ENCODE results near the gene TNS1.

TNS1 gene

GRCh38 chr2:217892560-217892959 lies 110.2 kb downstream of the TNS1 start:
- no peak for DNase-seq

DNA sequence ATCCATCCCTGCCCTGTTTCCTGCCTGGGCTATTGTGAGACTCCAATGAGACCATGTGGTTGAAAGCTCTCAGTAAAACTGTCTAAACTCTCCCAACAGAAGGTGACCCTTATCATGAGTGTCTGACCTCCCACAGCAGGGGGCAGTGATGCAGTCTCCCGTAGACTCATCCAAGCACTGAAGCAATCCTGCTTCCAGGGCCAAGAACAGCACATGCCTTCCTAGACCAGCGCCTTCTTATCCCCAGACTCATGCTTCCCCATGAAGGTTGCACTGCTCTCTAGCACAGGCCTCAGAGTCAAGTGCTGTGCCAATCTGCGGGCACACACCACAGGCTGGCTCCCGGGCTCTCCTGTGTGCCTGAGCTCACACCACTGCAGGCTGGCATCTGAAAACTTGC lies 112.3 kb downstream of the TNS1 start:
- DNase-seq: no peak

GRCh38 chr2:217889656-217890055 lies 113.1 kb downstream of the TNS1 start:
- no peak for DNase-seq

- DNase-seq: no peak
Measured at GRCh38 chr2:217887841-217888701, 114.7 kb downstream of the TNS1 start.

DNA sequence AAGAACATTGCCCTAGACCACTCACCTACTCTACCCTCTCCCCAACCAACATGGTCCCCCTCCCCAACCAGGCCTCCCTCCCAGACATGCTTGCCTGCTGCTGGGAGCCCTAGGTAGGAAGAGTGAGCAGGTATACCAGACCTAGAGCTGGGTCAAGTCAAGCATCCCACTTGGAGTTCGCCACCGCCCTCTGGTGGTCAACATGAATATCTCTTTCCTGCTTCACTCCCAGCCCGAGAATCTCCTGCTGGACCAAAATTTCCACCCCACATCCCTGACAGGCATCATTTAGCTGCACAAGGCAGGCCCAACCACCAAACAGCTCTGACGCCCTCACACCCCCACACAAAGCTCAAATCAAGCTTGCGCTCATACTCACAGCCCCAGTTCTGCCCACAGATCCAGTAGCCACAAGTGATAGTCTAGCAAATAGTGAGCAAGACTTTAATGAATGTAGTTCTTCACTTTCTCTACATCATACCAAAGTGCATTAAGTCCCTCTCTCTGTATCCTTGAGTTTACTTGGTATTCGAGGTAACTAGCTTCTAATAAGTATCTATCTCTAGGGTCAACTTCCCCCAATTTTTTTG lies 116.0 kb downstream of the TNS1 start:
- peak; percentile 58 for DNase-seq

DNA sequence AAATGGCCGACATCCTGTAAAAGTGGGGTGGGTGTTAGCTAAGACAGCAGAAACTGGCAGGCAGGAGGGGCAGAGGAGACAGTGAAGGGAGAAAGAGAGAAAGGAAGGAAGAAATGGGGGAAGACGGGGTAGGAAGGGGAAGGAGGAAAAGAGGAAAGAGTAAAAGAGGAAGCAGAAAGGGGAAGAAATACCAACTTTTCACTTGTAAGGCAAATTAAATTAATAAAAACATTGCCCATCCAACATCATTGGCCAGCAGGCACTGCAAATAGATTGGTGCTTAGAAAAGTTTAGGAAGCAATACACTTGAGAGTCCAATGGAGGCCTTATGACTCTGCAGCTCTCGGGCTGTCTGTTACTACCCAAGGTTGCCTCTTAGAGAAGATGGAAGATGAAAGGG lies 116.7 kb downstream of the TNS1 start:
- no peak for DNase-seq

- DNase-seq: no peak
Measured at GRCh38 chr2:217884985-217885384, 117.8 kb downstream of the TNS1 start.

GRCh38 chr2:217880891-217881290 lies 121.9 kb downstream of the TNS1 start:
- DNase-seq: no peak

GRCh38 chr2:217880287-217880889 lies 122.4 kb downstream of the TNS1 start:
- DNase-seq: no peak

DNA sequence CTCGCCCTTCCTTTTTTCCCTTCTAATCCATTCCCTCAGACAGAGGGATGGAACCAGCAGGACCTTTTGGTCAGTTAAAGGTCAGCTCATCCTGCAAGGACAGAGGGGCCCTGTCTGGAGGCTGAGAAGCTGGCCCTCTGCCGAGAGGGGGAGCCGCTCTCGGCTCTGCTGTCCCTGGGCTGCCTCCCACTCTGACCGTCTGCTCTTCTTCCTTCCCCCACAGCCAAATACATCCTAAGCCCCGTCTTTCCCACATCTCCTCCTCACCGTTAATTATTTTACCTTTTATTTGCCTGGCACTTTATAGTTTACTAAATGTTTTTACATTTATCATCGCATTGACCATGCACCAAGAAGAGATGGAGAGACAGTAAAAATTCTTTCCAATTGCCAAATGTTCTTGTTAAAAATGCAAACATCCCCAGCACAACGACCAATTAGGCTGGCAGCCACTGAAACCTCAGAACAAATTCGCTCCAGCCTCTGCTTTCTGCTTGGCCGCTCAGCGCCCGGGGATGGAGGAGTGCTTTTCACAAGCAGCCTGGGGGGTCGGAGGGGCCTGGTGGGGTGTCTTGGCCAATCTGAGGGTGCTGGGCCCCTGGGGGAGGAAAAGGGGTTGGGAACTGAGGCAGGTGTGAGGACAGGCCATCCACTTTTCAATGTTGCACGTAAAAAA lies 123.7 kb downstream of the TNS1 start:
- DNase-seq: no peak

DNA sequence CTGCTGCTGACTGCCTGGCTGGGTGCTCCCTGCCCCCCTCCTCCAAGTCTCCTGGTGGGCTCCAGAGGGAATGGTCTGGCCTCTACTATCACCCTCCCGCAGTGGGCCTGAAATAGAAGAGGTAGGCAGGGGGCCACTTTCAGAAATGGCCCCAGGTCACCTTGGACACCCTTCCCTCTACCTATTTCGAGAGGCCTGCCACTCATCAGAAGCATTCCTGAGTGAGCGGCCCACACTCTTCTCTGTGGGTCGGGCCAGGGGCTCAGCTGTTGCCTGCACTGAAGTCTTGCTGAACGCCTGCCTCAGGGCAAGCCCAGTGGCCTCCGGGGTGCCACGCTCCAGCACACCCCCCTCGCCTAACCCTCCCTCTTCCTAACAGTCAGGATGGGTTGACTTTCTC lies 124.9 kb downstream of the TNS1 start:
- DNase-seq: no peak

DNA sequence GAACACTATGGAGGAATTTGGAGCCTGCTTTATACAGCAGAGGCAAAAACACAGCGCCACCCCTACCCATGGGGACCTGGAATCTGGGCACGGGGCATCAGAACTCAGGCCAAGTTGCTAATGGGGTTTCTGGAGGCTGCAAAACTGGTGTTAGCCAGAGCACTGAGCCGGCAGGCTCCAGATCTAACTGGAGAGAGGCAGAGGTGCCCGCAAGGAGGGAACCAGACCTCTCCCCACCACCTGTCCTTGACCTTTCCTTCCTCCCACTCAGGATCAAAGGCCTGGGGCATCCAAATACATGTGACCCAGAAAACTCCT lies 126.6 kb downstream of the TNS1 start:
- no peak for DNase-seq

GRCh38 chr2:217875556-217876252 lies 127.1 kb downstream of the TNS1 start:
- DNase-seq: no peak

GRCh38 chr2:217875138-217875537 lies 127.7 kb downstream of the TNS1 start:
- DNase-seq: no peak

DNA sequence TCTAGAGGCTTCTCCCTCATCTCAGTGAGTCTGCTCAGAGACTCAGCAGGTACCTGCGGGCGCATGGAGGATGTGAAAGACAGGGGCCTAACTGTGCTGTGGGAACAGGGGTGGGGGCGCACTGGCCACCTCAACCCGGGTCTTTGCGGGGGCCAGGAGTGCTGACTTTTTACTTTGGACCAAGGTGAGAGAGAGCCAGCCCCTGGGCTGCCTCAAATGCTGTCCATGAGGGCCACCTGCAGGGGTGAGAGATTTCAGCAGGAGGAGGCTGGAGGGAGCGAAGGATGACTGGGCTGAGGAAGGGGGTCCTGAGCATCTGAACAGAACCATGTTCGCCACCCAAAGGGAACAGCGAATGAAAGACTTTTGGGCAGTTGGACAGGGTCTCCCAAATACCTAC lies 129.4 kb downstream of the TNS1 start:
- DNase-seq: no peak

- no peak for DNase-seq
Measured at GRCh38 chr2:217872319-217872718, 130.5 kb downstream of the TNS1 start.

DNA sequence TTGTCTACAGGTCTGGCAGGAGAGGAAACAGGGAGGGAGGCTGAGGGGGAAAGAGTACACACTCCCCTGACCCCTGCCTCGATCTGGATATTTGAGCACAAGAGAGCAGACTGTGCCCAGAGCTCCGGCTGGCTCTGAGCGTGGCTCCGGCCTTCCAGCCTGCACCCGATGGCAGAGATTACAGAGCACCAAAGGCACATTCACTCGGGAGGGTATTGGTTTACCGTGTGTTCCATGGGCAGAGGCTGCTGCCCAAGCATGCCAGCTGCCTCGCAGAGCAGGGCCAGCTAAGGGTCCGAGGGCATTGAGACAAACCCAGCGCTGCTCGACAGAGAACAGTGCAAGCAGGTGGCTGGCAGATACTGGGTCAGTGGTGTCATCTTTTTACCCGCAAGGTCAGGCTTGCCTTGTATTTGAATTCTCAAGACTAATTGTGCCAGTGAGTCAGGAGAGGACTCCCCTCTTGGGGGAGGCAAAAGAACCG lies 132.2 kb downstream of the TNS1 start:
- DNase-seq: no peak

DNA sequence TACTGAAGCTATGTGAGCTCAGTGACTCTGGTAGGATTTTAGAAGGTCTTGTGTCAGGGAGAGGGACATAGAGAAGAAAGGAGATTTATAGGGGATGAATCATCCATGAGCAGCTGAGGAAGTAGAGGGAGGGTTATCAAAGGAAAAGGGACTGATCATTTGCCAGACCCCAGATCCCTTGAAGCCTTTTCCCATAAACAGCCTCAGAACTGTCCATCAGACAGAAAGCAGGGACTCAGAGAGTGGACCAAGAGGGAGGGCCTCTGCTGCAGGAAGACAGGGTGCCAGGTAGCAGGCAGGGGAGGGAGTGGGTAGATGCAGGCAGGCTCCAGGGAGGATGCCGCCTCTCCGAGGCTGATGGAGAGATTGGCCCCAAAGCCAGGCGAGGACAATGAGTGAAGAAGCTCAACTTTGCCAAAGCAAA lies 133.9 kb downstream of the TNS1 start:
- DNase-seq: no peak

DNA sequence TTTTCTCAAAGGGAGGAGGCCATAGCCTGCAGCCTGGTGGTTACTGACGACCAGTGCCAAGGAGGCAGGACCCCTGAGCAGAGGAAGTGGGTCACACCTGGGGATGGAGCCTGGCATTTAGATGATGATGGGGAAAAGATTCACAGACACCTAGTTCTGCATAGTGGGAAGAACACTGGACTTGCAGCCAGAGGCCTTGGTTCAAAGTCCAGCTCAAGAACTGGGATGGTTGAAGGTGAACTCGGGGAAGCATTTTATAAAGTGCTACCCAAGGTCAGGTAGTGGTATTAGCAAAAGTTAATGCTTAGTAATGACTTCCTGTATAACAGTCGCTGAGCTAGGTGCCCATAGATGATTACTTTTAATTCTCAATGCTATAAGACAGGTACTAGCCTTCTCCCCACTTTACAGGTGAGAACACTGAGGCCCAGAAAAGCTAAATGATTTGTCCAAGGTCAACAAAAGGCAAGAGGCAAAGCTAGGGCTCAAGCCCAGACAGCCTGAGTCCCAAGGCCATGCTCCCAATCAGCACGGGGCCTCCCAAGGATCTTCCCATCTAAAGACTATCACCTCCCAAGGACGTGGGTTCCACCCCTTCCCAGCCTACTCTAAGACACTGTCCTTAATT lies 134.4 kb downstream of the TNS1 start:
- DNase-seq: no peak

DNA sequence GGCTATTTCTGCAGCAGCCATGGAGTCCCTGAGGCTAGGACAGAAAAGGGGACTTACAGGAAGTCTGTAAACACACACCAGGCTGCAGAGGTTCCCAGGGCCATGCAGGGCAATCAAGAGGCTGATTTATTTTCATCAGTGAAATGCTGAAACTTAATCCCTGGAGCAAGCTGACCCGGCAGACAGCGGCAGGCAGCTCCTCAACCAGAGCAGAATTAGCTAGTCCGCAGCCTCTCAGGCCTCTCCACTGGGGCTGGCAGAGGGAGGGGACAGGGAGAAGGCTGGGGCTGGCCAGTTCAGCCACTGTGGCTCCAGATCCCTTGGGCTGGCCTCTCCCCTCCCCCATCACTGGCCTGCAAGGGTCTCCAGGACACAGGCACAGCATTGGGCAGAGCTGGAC lies 136.3 kb downstream of the TNS1 start:
- DNase-seq: no peak

DNA sequence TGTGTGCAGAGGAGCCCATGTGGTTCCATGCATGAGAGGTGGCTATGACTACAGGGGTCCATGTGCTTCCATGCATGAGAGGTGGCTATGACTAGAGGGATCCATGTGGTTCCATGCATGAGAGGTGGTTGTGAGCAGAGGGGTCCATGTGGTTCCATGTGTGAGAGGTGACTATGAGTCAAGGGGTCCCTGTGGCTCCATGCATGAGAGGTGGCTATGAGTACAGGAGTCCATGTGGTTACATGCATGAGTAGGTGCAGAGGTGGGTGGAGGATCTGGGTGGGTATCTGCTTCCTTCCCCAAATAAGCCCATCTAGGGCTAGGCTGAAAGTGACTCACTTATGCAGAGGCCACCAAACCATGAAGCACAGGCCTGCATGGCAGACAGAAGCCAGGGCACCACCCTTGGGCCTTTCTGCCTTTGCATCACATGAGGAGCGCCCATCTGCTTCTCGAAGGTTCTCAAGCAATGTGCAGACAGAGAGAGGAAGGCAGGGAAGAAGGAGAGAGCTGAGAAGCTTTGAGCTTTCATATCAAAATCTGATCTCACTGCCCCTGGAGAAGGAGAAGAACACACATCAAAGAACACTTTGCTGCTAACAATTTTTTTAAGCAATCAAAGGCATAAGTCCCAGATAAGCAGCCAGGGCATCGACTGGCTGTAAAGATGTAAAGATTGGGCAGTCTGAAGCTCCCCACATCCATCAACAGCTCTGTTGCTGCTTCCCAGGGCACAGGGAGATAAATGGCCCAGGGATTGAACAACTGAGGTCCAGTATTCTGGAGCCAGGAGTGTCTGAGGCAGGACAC lies 137.6 kb downstream of the TNS1 start:
- no peak for DNase-seq

GRCh38 chr2:217863883-217864282 lies 138.9 kb downstream of the TNS1 start:
- no peak for DNase-seq
